ENCODE results near the gene FABP2.
"Not testable (repeated sequence)": the region's sequence is repeated elsewhere in the genome, so short reads cannot be mapped to it uniquely, and the experiment has no call there.

FABP2 gene

DNA sequence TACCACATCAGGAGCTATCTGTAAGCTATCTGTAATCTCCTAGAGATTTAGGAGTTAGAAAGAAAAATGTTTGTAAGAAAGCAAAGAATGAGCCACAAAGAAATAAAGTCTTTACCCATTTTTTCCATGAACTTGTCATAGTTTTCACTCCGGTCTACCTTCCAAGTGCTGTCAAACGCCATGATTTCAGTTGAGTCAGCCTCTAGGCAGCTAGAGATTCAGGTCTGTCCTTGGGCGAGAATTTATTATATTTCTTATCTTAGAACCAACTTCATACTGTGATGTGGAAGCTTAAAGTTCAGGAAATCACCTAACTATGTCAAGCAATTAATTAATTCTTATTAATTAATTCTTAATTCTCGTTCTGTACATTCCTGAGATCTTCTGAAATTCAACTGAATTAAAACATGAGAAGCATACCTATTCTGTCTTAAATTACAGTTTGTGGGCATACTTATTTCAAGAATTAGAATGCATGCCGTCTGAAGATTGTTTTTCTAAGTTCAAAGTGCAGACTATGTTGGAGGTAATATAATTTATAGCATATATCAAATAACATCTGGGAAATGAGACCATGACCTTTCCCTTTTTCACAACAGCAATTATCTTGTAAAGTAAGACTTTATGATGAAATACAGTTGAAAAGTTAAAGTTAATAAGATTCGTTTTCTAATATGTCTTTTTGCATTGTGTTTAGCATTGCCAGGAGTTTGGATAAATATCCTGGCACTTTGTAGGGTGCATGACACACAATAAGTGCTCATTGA lies at the start of gene FABP2:
FABP2 (minus strand) TSS at position 218 of the 767 bp plus-strand sequence; CDS start at position 182, 36 bp downstream.
- DNase-seq = no peak

DNA sequence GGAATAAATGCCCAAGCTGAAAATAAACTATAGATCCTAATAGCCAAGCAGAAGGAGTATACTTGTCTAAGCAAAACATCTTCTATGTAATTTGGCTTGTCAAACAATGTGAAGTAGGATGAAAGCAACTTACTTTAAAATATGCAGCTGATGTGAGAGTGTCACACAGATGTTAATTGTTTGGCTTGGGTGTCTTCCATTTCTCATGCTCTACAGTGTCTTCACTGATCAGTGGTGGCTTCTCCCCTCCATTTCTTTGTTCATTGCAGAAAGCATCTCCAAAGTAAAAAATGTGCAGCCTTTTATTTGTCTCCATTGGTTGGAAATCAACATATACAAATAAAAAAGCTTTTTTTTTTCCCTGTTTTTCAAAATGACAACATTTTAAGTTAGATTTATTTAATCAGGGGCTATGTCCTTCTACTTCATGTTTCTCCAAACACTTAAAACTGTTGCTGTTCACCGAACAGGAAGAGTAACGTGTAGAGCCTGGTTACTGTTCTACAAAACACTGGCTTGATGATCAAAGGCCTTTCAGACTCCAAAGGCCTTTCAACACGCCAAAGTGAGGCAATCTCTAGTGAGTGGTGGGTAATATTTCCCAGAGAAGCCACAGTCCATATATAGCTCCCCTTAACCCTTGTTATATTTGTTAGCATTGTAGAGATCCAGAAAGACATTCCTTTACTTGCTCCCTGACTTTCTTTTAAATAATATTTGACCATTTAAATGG lies 49.2 kb upstream of the FABP2 start:
- DNase-seq = not testable (repeated sequence)

GRCh38 chr4:119370392-119370791 lies 48.5 kb upstream of the FABP2 start:
- not testable (repeated sequence) for DNase-seq

DNA sequence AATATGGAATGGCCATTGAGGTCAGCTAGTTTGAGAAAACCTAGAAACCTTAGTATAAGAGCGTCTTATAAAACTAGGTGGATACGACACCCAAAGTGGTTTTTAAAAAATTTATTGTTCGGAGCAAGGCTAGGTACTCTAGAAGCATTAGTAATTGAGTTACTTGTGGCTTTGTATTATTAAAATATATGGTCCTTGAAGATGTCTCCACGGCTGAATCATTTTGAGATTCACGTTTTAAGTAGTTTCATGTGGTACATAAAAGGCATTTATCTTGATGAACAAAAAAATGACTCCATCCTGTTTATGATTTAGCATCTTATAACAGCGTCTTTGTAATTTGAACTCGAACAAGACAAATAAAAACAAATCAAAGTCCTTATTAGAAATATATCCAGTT lies 44.9 kb upstream of the FABP2 start:
- DNase-seq = not testable (repeated sequence)

GRCh38 chr4:119364203-119364602 lies 42.3 kb upstream of the FABP2 start:
- DNase-seq = not testable (repeated sequence)

DNA sequence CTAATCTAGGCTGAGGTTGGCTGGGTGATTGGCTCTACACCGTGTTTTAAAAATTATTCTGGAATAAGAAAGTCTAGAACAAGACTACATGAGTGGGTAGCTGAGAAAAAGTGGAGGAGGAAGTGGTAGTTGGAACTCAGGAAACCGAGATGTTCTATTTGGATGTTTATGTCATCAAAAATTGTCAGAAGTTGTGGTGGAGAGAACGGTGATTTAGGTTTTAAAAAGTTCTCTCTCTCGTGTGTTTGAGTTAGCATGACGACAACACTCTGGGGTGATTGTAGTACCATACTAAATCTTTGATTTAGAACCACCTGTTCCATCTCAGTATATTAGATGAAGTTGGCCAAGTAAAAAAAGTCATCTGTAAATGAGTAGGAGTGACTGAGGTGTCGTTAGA lies 41.4 kb upstream of the FABP2 start:
- DNase-seq = not testable (repeated sequence)

- not testable (repeated sequence) for DNase-seq
Observed at GRCh38 chr4:119362413-119362812, 40.5 kb upstream of the FABP2 start.

DNA sequence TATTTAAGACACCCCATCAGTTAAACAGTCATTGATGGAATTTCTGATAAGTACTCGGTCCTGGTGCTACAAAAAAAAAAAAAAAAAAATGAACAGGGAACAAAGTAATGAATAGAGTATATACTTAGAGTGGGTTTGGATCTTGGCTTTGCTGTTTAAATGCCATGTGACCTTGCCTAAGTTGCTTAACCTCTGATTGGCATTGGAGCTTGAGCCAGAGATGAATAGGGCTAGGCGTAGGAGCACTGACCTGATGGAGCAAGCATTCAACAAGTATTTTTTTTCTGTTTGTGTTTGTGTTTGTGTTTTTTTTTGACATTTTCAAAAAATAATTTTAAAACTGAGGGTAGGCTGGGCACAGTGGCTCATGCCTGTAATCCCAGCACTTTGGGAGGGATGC lies 37.9 kb upstream of the FABP2 start:
- not testable (repeated sequence) for DNase-seq

GRCh38 chr4:119356796-119357195 lies 34.9 kb upstream of the FABP2 start:
- DNase-seq = not testable (repeated sequence)

GRCh38 chr4:119356041-119356440 lies 34.1 kb upstream of the FABP2 start:
- DNase-seq = not testable (repeated sequence)

GRCh38 chr4:119353364-119353763 lies 31.4 kb upstream of the FABP2 start:
- DNase-seq = not testable (repeated sequence)

DNA sequence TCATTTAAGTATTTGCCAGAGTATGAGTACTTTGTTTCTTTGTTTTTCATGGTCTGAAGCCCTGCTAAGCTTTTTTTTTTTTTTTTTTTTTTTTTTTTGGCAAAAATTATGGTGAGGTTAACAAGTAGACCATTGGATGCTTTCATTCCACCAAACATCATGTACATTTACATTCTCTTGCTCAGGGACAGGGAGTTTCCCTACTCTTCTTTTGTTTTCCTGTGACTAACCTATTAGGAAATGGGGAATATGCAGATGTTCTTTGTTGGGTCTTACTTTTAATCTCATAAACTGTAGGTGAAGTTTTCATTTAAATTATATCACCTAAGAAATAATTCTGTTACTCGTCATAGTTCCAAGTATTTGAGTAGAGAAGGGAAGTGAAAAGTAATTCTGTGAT lies 26.2 kb upstream of the FABP2 start:
- DNase-seq = not testable (repeated sequence)

- not testable (repeated sequence) for DNase-seq
Observed at GRCh38 chr4:119343293-119343692, 21.4 kb upstream of the FABP2 start.

- DNase-seq = not testable (repeated sequence)
Observed at GRCh38 chr4:119339895-119340294, 18.0 kb upstream of the FABP2 start.

GRCh38 chr4:119337010-119337409 lies 15.1 kb upstream of the FABP2 start:
- DNase-seq = no peak

DNA sequence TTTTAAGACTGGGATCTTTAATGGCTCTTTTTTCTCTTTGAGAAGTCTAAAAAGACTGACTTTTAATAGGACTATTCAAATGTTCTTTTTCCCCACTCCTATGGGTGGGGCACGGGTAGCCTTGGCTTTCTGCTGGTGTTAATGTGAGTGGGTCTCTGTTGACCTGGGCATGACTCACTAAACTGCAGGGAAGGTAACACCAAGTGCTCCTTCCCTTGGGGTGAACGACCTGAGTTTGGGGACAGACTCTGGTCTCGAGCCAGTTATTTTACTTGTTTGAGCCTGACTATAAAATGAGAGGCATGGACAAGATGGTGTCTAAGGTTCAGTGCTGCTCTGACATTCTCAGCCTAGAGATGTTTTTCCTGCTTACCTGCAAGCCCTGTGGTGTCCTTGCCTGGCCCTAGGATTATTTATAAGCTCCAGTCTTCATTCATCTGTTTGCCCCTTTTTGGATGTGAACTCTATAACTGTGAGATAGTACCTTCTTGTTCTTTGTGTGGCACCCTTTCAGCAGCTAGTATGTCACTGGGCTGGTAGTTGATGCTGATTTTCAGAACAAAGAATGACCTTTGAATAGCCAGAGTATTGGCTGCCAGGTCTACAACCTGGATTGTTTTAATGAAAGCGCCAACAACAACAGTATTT lies 14.5 kb upstream of the FABP2 start:
- DNase-seq = not testable (repeated sequence)

DNA sequence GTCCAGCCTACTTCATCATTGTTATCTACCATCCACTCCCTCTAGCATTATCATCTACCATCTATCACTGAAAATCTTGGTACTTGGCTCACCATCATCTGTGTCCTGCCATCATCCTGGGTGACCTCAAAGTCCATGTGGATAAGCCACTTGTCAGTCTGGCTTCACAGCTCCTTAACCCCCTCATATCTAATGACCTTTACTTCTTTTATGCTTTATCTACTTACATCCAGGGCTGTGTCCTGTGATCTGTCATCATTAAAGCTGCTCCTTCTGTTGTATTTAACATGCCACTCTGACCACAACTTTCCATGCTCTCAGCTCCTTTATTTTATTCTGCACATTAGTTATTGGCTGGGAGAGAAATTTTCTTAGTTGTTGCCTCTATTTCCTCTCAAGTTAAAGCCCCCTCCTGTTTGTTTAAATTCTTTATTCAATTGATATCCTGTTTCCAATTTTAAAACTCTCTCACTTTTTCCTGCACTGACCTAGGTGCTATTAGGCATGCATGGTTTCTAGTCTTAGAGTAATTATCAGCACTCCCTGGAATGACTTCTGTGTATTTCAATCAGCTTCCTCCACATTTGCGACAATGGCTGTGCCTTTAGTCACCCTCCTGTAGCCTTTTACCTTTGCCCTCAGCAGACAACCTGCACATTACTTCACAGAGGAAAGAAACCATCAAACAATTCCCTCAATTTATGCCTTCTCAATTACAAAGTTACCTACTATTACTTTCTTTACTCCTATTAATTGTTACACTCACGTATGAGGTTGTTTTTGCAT lies 8.1 kb upstream of the FABP2 start:
- DNase-seq = no peak

GRCh38 chr4:119328695-119329094 lies 6.8 kb upstream of the FABP2 start:
- DNase-seq = no peak

GRCh38 chr4:119317990-119318389 lies 3.9 kb downstream of the FABP2 start:
- DNase-seq = no peak

DNA sequence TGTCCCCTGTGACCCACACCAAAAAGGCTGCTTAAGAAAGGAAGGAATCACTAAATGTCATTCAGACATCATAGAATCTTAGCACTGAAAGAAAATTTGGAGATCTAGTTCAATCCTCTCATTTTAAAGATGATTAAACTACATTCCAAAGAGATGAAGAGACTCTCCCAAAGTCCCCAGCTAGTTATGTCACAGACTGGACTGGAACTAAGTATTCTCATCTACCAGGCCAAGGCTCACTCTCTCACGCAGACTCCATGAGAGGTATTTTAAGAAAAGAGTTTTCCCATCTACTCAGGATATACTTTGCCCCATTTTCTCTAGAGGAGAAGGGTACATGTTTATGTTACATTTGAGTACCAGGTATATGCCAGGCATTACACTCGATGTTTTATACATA lies 6.9 kb downstream of the FABP2 start:
- DNase-seq = no peak

GRCh38 chr4:119314356-119314755 lies 7.6 kb downstream of the FABP2 start:
- DNase-seq = no peak

- no peak for DNase-seq
Observed at GRCh38 chr4:119313237-119313636, 8.7 kb downstream of the FABP2 start.

GRCh38 chr4:119310826-119311225 lies 11.1 kb downstream of the FABP2 start:
- DNase-seq = no peak

All from 8988T (cell line).